H9 (cell line): Measurements from ENCODE around the gene GFPT2. TPM values are rescaled to one million over a fixed set of nuclear protein-coding genes. Genes with fewer than 3 reads are reported as not detected.

Experiments
- DNase-seq: peaks from one replicate; pipeline ENCODE4 v3.0.0-alpha.2; 2017
- H2AFZ ChIP-seq: one replicate; pipeline ENCODE4 v1.6.1; 2013; ENCODE audit warnings: mild to moderate bottlenecking, low read length, control low read depth, moderate library complexity
- H2AK5ac ChIP-seq: 2 replicates; pipeline ENCODE4 v1.6.1; 2013; ENCODE audit warnings: low read length, control low read depth, mixed read lengths; ENCODE audit not compliant: insufficient read length
- H2BK120ac ChIP-seq: one replicate; pipeline ENCODE4 v1.6.1; 2013; ENCODE audit warnings: low read depth, mild to moderate bottlenecking, low read length, control low read depth, inconsistent platforms; ENCODE audit not compliant: poor library complexity, severe bottlenecking
- H2BK12ac ChIP-seq: 2 replicates; pipeline ENCODE4 v1.6.1; 2013; ENCODE audit warnings: low read length, control low read depth, mixed read lengths, low read depth; ENCODE audit not compliant: insufficient read length
- H2BK15ac ChIP-seq: 2 replicates; pipeline ENCODE4 v1.6.1; 2013; ENCODE audit warnings: low read depth, low read length, control low read depth
- H2BK20ac ChIP-seq: one replicate; pipeline ENCODE4 v1.6.1; 2013; ENCODE audit warnings: low read depth, mild to moderate bottlenecking, low read length, control low read depth, inconsistent platforms; ENCODE audit not compliant: poor library complexity, severe bottlenecking
- H2BK5ac ChIP-seq: 2 replicates; pipeline ENCODE4 v1.6.1; 2013; ENCODE audit warnings: low read length, control low read depth, mixed read lengths; ENCODE audit not compliant: insufficient read length
- H3K14ac ChIP-seq: 2 replicates; pipeline ENCODE4 v1.6.1; 2013; ENCODE audit warnings: low read length, control low read depth; ENCODE audit not compliant: insufficient read depth
- H3K18ac ChIP-seq: 2 replicates; pipeline ENCODE4 v1.6.1; 2013; ENCODE audit warnings: low read depth, mild to moderate bottlenecking, mixed read lengths, low read length, control low read depth; ENCODE audit not compliant: insufficient read length
- H3K23ac ChIP-seq: 2 replicates; pipeline ENCODE4 v1.6.1; 2013; ENCODE audit warnings: low read length, control low read depth, mixed read lengths, low read depth; ENCODE audit not compliant: insufficient read length
- H3K23me2 ChIP-seq: 2 replicates; pipeline ENCODE4 v1.6.1; 2013; ENCODE audit warnings: low read depth, mild to moderate bottlenecking, mixed read lengths, low read length, control low read depth; ENCODE audit not compliant: insufficient read length, poor library complexity, severe bottlenecking
- H3K27ac ChIP-seq: 2 replicates; pipeline ENCODE4 v1.5.1; 2013; ENCODE audit warnings: low read length, control low read depth, mixed read lengths, low read depth; ENCODE audit not compliant: insufficient read length
- H3K27me3 ChIP-seq: 2 replicates; pipeline ENCODE4 v1.6.1; 2013; ENCODE audit warnings: low read length, control low read depth, inconsistent platforms; ENCODE audit not compliant: insufficient read depth
- H3K4ac ChIP-seq: 2 replicates; pipeline ENCODE4 v1.6.1; 2013; ENCODE audit warnings: low read depth, mild to moderate bottlenecking, control low read depth, inconsistent platforms, low read length, moderate library complexity
- H3K4me1 ChIP-seq: 2 replicates; pipeline ENCODE4 v1.6.1; 2013; ENCODE audit warnings: low read length, control low read depth, inconsistent platforms; ENCODE audit not compliant: insufficient read depth
- H3K4me2 ChIP-seq: 2 replicates; pipeline ENCODE4 v1.6.1; 2013; ENCODE audit warnings: low read length, control low read depth, mixed read lengths; ENCODE audit not compliant: insufficient read length, insufficient read depth
- H3K56ac ChIP-seq: 2 replicates; pipeline ENCODE4 v1.6.1; 2013; ENCODE audit warnings: low read depth, mild to moderate bottlenecking, mixed read lengths, low read length, control low read depth; ENCODE audit not compliant: insufficient read length
- H3K79me1 ChIP-seq: 2 replicates; pipeline ENCODE4 v1.6.1; 2013; ENCODE audit warnings: low read depth, mild to moderate bottlenecking, moderate library complexity, low read length, control low read depth, inconsistent platforms; ENCODE audit not compliant: insufficient read depth, poor library complexity, severe bottlenecking
- H3K79me2 ChIP-seq: 2 replicates; pipeline ENCODE4 v1.6.1; 2013; ENCODE audit warnings: low read length, control low read depth, inconsistent platforms; ENCODE audit not compliant: insufficient read depth
- H3K9ac ChIP-seq: 2 replicates; pipeline ENCODE4 v1.6.1; 2013; ENCODE audit warnings: low read length, control low read depth, mixed read lengths; ENCODE audit not compliant: insufficient read length; ENCODE audit errors: extremely low read depth
- H3K9me3 ChIP-seq: one replicate; pipeline ENCODE4 v1.6.1; 2013; ENCODE audit warnings: low read depth, low read length, inconsistent platforms; ENCODE audit not compliant: control insufficient read depth
- H3T11ph ChIP-seq: one replicate; pipeline ENCODE4 v1.6.1; 2013; ENCODE audit warnings: mild to moderate bottlenecking, low read length, control low read depth, inconsistent platforms
- H4K20me1 ChIP-seq: one replicate; pipeline ENCODE4 v1.6.1; 2013; ENCODE audit not compliant: control insufficient read depth, insufficient read length, insufficient read depth
- H4K5ac ChIP-seq: 2 replicates; pipeline ENCODE4 v1.6.1; 2013; ENCODE audit warnings: low read depth, mild to moderate bottlenecking, mixed read lengths, low read length, control low read depth; ENCODE audit not compliant: insufficient read length
- H4K8ac ChIP-seq: replicated peaks from 2 replicates; pipeline ENCODE4 v1.6.1; 2013; ENCODE audit warnings: low read length, control low read depth, mixed read lengths, low read depth; ENCODE audit not compliant: insufficient read length
- H4K91ac ChIP-seq: 2 replicates; pipeline ENCODE4 v1.6.1; 2013; ENCODE audit warnings: low read depth, mild to moderate bottlenecking, moderate library complexity, mixed read lengths, low read length, control low read depth; ENCODE audit not compliant: insufficient read length
- H3K27ac Mint-ChIP-seq, 3 experiments: 2 replicates in 2 of 3; 3 replicates in 1 of 3; pipeline ENCODE4 v1.8.0; 2020 to 2021; ENCODE audit warnings: mixed read lengths in 3 of 3, mild to moderate bottlenecking in 1 of 3, moderate library complexity in 1 of 3
- H3K27me3 Mint-ChIP-seq: 2 replicates; pipeline ENCODE4 v1.8.0; 2021; ENCODE audit warnings: low read depth, mild to moderate bottlenecking, moderate library complexity, mixed read lengths
- H3K36me3 Mint-ChIP-seq, 3 experiments: 2 replicates in 2 of 3; 3 replicates in 1 of 3; pipeline ENCODE4 v1.8.0; 2020 to 2021; ENCODE audit warnings: low read depth in 3 of 3, mixed read lengths in 3 of 3; ENCODE audit not compliant: insufficient read depth in 1 of 3
- H3K4me1 Mint-ChIP-seq, 2 experiments: 2 replicates each; pipeline ENCODE4 v1.8.0; 2020; ENCODE audit warnings: mixed read lengths in 2 of 2
- H3K4me3 Mint-ChIP-seq, 2 experiments: 2 replicates in 1 of 2; 3 replicates in 1 of 2; pipeline ENCODE4 v1.8.0; 2020 to 2021; ENCODE audit warnings: mild to moderate bottlenecking in 2 of 2, mixed read lengths in 2 of 2, moderate library complexity in 1 of 2
- H3K9me3 Mint-ChIP-seq, 2 experiments: 2 replicates in 1 of 2; 3 replicates in 1 of 2; pipeline ENCODE4 v1.8.0; 2020; ENCODE audit warnings: mild to moderate bottlenecking in 2 of 2, mixed read lengths in 2 of 2, moderate library complexity in 1 of 2
- WGBS: extraction: QIAGEN DNeasy Blood & Tissue Kit; methylation state at CpG from one replicate; pipeline ENCODE4 v1.1.7; 2013; ENCODE audit warnings: missing lambda C conversion rate, low lambda C conversion rate, mixed read lengths; ENCODE audit not compliant: insufficient read length; ENCODE audit errors: extremely low coverage; 5-methylcytosine and 5-hydroxymethylcytosine counted together
- total RNA-seq: library from RNA; stranded (reverse); gene quantifications from 2 replicates; pipeline ENCODE4 v1.2.1, GENCODE V29; 2021
- TF ChIP-seq, protein P1 (sequence below): fragments of 200-600 bp; sonication (generic); conservative IDR thresholded peaks from 3 replicates; pipeline ENCODE4 v1.8.0; 2021; ENCODE audit warnings: antibody characterized with exemption, mild to moderate bottlenecking

Gene GFPT2
- total RNA-seq, 1 experiment from 2014 or later: 89.8 TPM

DNA sequence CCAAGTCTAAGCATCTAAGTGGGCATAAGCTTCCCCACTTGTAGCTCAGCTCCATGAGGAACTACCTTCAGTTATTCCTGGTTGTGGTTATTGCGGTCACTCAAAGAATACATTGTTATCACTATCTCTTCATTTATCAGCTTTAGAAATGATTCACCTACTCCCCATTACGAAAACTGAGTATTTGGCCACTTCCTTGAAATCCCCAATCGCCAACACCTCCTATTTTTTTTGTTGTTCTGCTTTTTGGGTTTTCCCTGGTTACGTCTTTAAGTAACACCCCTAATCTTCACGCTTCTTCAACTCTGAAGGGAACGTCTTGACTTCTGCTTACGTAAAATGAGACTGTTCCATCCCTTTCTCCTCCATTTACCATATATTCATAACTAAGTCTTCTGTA is 81.9 kb downstream of the GFPT2 start:
- Histone ChIP-seq H4K20me1 (no peaks in the 10 kb centered on the region), H3K9me3 (peaks cover 15% of the 10 kb centered on the region), H3T11ph (no peak overlapping the region), H2AFZ (no peak overlapping the region), H2AK5ac (no peak overlapping the region), H3K4ac (no peak overlapping the region), H2BK15ac (no peak overlapping the region), H2BK20ac (no peak overlapping the region), H3K4me2 (no peak overlapping the region), H2BK12ac (no peak overlapping the region), H3K23ac (no peak overlapping the region), H4K8ac (no peak overlapping the region), H3K56ac (no peak overlapping the region), H2BK120ac (no peak overlapping the region), H3K27me3 (no peaks in the 10 kb centered on the region), H3K18ac (no peak overlapping the region), H3K79me1 (no peaks in the 10 kb centered on the region), H3K79me2 (no peaks in the 10 kb centered on the region), H3K23me2 (no peaks in the 10 kb centered on the region), H3K4me1 (no peaks in the 10 kb centered on the region), H4K5ac (no peak overlapping the region), H3K9ac (no peak overlapping the region), H4K91ac (no peak overlapping the region), H3K27ac (no peak overlapping the region), H3K14ac (no peak overlapping the region), H2BK5ac (no peak overlapping the region)
- no peaks in the 10 kb centered on the region for H3K4me1 Mint-ChIP-seq
- no peak overlapping the region for H3K4me3 Mint-ChIP-seq
- TF ChIP-seq, protein P1, sequence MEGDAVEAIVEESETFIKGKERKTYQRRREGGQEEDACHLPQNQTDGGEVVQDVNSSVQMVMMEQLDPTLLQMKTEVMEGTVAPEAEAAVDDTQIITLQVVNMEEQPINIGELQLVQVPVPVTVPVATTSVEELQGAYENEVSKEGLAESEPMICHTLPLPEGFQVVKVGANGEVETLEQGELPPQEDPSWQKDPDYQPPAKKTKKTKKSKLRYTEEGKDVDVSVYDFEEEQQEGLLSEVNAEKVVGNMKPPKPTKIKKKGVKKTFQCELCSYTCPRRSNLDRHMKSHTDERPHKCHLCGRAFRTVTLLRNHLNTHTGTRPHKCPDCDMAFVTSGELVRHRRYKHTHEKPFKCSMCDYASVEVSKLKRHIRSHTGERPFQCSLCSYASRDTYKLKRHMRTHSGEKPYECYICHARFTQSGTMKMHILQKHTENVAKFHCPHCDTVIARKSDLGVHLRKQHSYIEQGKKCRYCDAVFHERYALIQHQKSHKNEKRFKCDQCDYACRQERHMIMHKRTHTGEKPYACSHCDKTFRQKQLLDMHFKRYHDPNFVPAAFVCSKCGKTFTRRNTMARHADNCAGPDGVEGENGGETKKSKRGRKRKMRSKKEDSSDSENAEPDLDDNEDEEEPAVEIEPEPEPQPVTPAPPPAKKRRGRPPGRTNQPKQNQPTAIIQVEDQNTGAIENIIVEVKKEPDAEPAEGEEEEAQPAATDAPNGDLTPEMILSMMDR: no peak
- peaks cover 72 to 82% (median 74%) of the 10 kb centered on the region in 3 experiments for H3K36me3 Mint-ChIP-seq
- H3K27me3 Mint-ChIP-seq: no peaks in the 10 kb centered on the region; the same call in 1 of the 2 replicates
- no peak for DNase-seq
- H3K27ac Mint-ChIP-seq: no peak overlapping the region
- no CpG with 5 or more reads among the region's 7 CpGs for WGBS
- H3K9me3 Mint-ChIP-seq: peaks cover 21 to 57% of the 10 kb centered on the region in 2 experiments; a peak in 4 of 5 replicates
